ENCODE data around the gene LEKR1.
"Not testable (repeated sequence)": the region's sequence is repeated elsewhere in the genome, so short reads cannot be mapped to it uniquely, and the experiment has no call there.

Gene LEKR1

GRCh38 chr3:156826144-156826895 is at the start of gene LEKR1:
Gene LEKR1 (plus strand): TSS chr3:156826353. CDS start chr3:156829330, 2,977 bp downstream.
- peak; percentile 61 for DNase-seq (ENCODE audit: low read depth, low spot score)

GRCh38 chr3:156776871-156777270 is 49.3 kb upstream of the LEKR1 start:
- DNase-seq (ENCODE audit: low read depth, low spot score): no peak

- DNase-seq (ENCODE audit: low read depth, low spot score): no peak
Observed at GRCh38 chr3:156781310-156782230, 44.6 kb upstream of the LEKR1 start.

- DNase-seq (ENCODE audit: low read depth, low spot score): no peak
Observed at GRCh38 chr3:156782319-156782718, 43.8 kb upstream of the LEKR1 start.

GRCh38 chr3:156782921-156783320 is 43.2 kb upstream of the LEKR1 start:
- no peak for DNase-seq (ENCODE audit: low read depth, low spot score)

- DNase-seq (ENCODE audit: low read depth, low spot score): no peak
Observed at GRCh38 chr3:156787001-156787400, 39.2 kb upstream of the LEKR1 start.

GRCh38 chr3:156787926-156788663 is 38.1 kb upstream of the LEKR1 start:
- DNase-seq (ENCODE audit: low read depth, low spot score): peak; percentile 58

GRCh38 chr3:156788846-156789245 is 37.3 kb upstream of the LEKR1 start:
- no peak for DNase-seq (ENCODE audit: low read depth, low spot score)

GRCh38 chr3:156790156-156790555 is 36.0 kb upstream of the LEKR1 start:
- no peak for DNase-seq (ENCODE audit: low read depth, low spot score)

- DNase-seq (ENCODE audit: low read depth, low spot score): no peak
Observed at GRCh38 chr3:156792114-156792513, 34.0 kb upstream of the LEKR1 start.

- DNase-seq (ENCODE audit: low read depth, low spot score): no peak
Observed at GRCh38 chr3:156792536-156792935, 33.6 kb upstream of the LEKR1 start.

- DNase-seq (ENCODE audit: low read depth, low spot score): no peak
Observed at GRCh38 chr3:156792945-156793344, 33.2 kb upstream of the LEKR1 start.

- no peak for DNase-seq (ENCODE audit: low read depth, low spot score)
Observed at GRCh38 chr3:156793400-156793799, 32.8 kb upstream of the LEKR1 start.

- DNase-seq (ENCODE audit: low read depth, low spot score): no peak
Observed at GRCh38 chr3:156793851-156794250, 32.3 kb upstream of the LEKR1 start.

GRCh38 chr3:156795890-156796481 is 30.2 kb upstream of the LEKR1 start:
- DNase-seq (ENCODE audit: low read depth, low spot score): no peak

GRCh38 chr3:156797368-156797767 is 28.8 kb upstream of the LEKR1 start:
- no peak for DNase-seq (ENCODE audit: low read depth, low spot score)

GRCh38 chr3:156800287-156800686 is 25.9 kb upstream of the LEKR1 start:
- not testable (repeated sequence) for DNase-seq (ENCODE audit: low read depth, low spot score)

GRCh38 chr3:156801746-156802145 is 24.4 kb upstream of the LEKR1 start:
- DNase-seq (ENCODE audit: low read depth, low spot score): no peak

GRCh38 chr3:156802821-156803606 is 23.1 kb upstream of the LEKR1 start:
- no peak for DNase-seq (ENCODE audit: low read depth, low spot score)

GRCh38 chr3:156803952-156804741 is 22.0 kb upstream of the LEKR1 start:
- DNase-seq (ENCODE audit: low read depth, low spot score): no peak
